Natural killer cell treated with Interleukin-12 subunit alpha and Interleukin-12 subunit beta and Interleukin-15 and Interleukin-18, amount 100 ng/mL, for 72 hours (primary cell): Measurements from ENCODE around the gene CACNA1A. TPM values are rescaled to one million over a fixed set of nuclear protein-coding genes. Genes with fewer than 3 reads are reported as not detected.

Experiments used
- ATAC-seq, 2 donors: fragments of 150-1000 bp; cut with Tn5 transposase in 1 of 2; sonication (Bioruptor Pico), chemical (Tn5 transposase) in 1 of 2; 2 replicates each; pipeline ENCODE4 v1.10.0; 2021
- DNase-seq: peaks from one replicate; pipeline ENCODE4 v3.0.0; 2022; ENCODE audit warnings: low spot score
- H3K27ac Mint-ChIP-seq, 2 donors: 1 replicate in 1 of 2; 2 replicates in 1 of 2; pipeline ENCODE4 v1.8.0; 2022; ENCODE audit warnings: mixed read lengths in 2 of 2, mild to moderate bottlenecking in 1 of 2, moderate library complexity in 1 of 2
- H3K27me3 Mint-ChIP-seq, 2 donors: 1 replicate in 1 of 2; 2 replicates in 1 of 2; pipeline ENCODE4 v1.8.0; 2022; ENCODE audit warnings: mixed read lengths in 2 of 2
- H3K36me3 Mint-ChIP-seq: one replicate; pipeline ENCODE4 v1.8.0; 2022; ENCODE audit warnings: mixed read lengths
- H3K4me1 Mint-ChIP-seq, 2 donors: 1 replicate in 1 of 2; 2 replicates in 1 of 2; pipeline ENCODE4 v1.8.0; 2022; ENCODE audit warnings: low read depth in 2 of 2, mixed read lengths in 2 of 2, mild to moderate bottlenecking in 1 of 2
- H3K4me3 Mint-ChIP-seq: one replicate; pipeline ENCODE4 v1.8.0; 2022; ENCODE audit warnings: mixed read lengths
- H3K9me3 Mint-ChIP-seq: 2 replicates; pipeline ENCODE4 v1.8.0; 2022; ENCODE audit warnings: mixed read lengths
- total RNA-seq, 2 donors: library from RNA; stranded (reverse); gene quantifications; one replicate each; pipeline ENCODE4 v1.2.3, GENCODE V29; 2022

CACNA1A gene
- total RNA-seq, 2 donors from 2014 or later = 0.26 to 0.86 TPM

GRCh38 chr19:13511947-13512346 is 5.7 kb upstream of the CACNA1A start:
- Mint-ChIP-seq H3K27me3 (peaks cover 36 to 63% of the 10 kb centered on the region in 2 donors), H3K36me3 (no peaks in the 10 kb centered on the region), H3K4me3 (no peak overlapping the region), H3K4me1 (peaks cover 0 to 3% of the 10 kb centered on the region in 2 donors), H3K9me3 (no peaks in the 10 kb centered on the region), H3K27ac (no peak overlapping the region)
- no peak for DNase-seq
- no peak for ATAC-seq

- no peak overlapping the region for H3K27ac Mint-ChIP-seq
Measured at GRCh38 chr19:13507053-13507611, 853 bp upstream of the CACNA1A start.

GRCh38 chr19:13505761-13506470 is 363 bp downstream of the CACNA1A start:
- peaks cover 0 to 3% of the 10 kb centered on the region in 2 donors for H3K4me1 Mint-ChIP-seq
- no peaks in the 10 kb centered on the region for H3K36me3 Mint-ChIP-seq
- H3K9me3 Mint-ChIP-seq = no peaks in the 10 kb centered on the region
- H3K4me3 Mint-ChIP-seq = no peak overlapping the region
- no peak overlapping the region for H3K27ac Mint-ChIP-seq
- no peak for DNase-seq
- ATAC-seq = peak in 1 of 2 donors; percentile 55
- peaks cover 39 to 59% of the 10 kb centered on the region in 2 donors for H3K27me3 Mint-ChIP-seq

More at GRCh38 chr19:13507053-13507611, 853 bp upstream of the CACNA1A start:
- H3K36me3 Mint-ChIP-seq = no peaks in the 10 kb centered on the region
- H3K27me3 Mint-ChIP-seq = peaks cover 44 to 67% of the 10 kb centered on the region in 2 donors
- no peak for ATAC-seq
- peaks cover 0 to 3% of the 10 kb centered on the region in 2 donors for H3K4me1 Mint-ChIP-seq
- H3K9me3 Mint-ChIP-seq = no peaks in the 10 kb centered on the region
- DNase-seq = no peak
- H3K4me3 Mint-ChIP-seq = no peak overlapping the region

- H3K9me3 Mint-ChIP-seq = no peaks in the 10 kb centered on the region
- no peak overlapping the region for H3K27ac Mint-ChIP-seq
- DNase-seq = no peak
- H3K27me3 Mint-ChIP-seq = peaks cover 42 to 63% of the 10 kb centered on the region in 2 donors
- no peak overlapping the region for H3K4me3 Mint-ChIP-seq
- H3K4me1 Mint-ChIP-seq = peaks cover 0 to 3% of the 10 kb centered on the region in 2 donors
- no peak for ATAC-seq
- no peaks in the 10 kb centered on the region for H3K36me3 Mint-ChIP-seq
Measured at GRCh38 chr19:13505164-13505695, 1.0 kb downstream of the CACNA1A start.

- ATAC-seq (no peak), DNase-seq (no peak)
- Mint-ChIP-seq H3K4me3 (no peak overlapping the region), H3K36me3 (no peaks in the 10 kb centered on the region), H3K4me1 (peaks cover 0 to 3% of the 10 kb centered on the region in 2 donors), H3K27ac (no peak overlapping the region), H3K9me3 (no peaks in the 10 kb centered on the region), H3K27me3 (peaks cover 32 to 53% of the 10 kb centered on the region in 2 donors)
Measured at GRCh38 chr19:13503570-13504235, 2.6 kb downstream of the CACNA1A start.

- ATAC-seq (no peak), DNase-seq (no peak)
- Mint-ChIP-seq H3K27ac (no peak overlapping the region), H3K36me3 (no peaks in the 10 kb centered on the region), H3K4me1 (peaks cover 0 to 2% of the 10 kb centered on the region in 2 donors), H3K4me3 (no peak overlapping the region), H3K9me3 (no peaks in the 10 kb centered on the region), H3K27me3 (peaks cover 26 to 45% of the 10 kb centered on the region in 2 donors)
Measured at GRCh38 chr19:13502231-13502630, 4.0 kb downstream of the CACNA1A start.

GRCh38 chr19:13499692-13500091 is 6.6 kb downstream of the CACNA1A start:
- no peak overlapping the region for H3K27ac Mint-ChIP-seq
- ATAC-seq (no peak), DNase-seq (no peak)
- H3K27me3 Mint-ChIP-seq = peaks cover 26 to 48% of the 10 kb centered on the region in 2 donors
- peaks cover 6% of the 10 kb centered on the region for H3K36me3 Mint-ChIP-seq
- H3K9me3 Mint-ChIP-seq = peaks cover 4% of the 10 kb centered on the region
- no peaks in the 10 kb centered on the region for H3K4me1 Mint-ChIP-seq
- no peak overlapping the region for H3K4me3 Mint-ChIP-seq

- Mint-ChIP-seq H3K27ac (no peak overlapping the region), H3K27me3 (peaks cover 20 to 52% of the 10 kb centered on the region in 2 donors), H3K9me3 (peaks cover 4% of the 10 kb centered on the region)
Measured at GRCh38 chr19:13493516-13494310, 12.6 kb downstream of the CACNA1A start.

GRCh38 chr19:13492128-13492527 is 14.2 kb downstream of the CACNA1A start:
- peaks cover 18 to 46% of the 10 kb centered on the region in 2 donors for H3K27me3 Mint-ChIP-seq
- peaks cover 4% of the 10 kb centered on the region for H3K9me3 Mint-ChIP-seq
- DNase-seq = no peak
- H3K4me3 Mint-ChIP-seq = no peak overlapping the region
- no peak overlapping the region for H3K27ac Mint-ChIP-seq
- peaks cover 6% of the 10 kb centered on the region for H3K36me3 Mint-ChIP-seq
- no peaks in the 10 kb centered on the region for H3K4me1 Mint-ChIP-seq
- ATAC-seq = no peak

More at GRCh38 chr19:13493516-13494310, 12.6 kb downstream of the CACNA1A start:
- Mint-ChIP-seq H3K36me3 (peaks cover 6% of the 10 kb centered on the region), H3K4me3 (no peak overlapping the region), H3K4me1 (no peaks in the 10 kb centered on the region)
- ATAC-seq (no peak), DNase-seq (no peak)

- H3K27ac Mint-ChIP-seq = no peak overlapping the region
- H3K9me3 Mint-ChIP-seq = peaks cover 4% of the 10 kb centered on the region
- no peaks in the 10 kb centered on the region for H3K4me1 Mint-ChIP-seq
- ATAC-seq (no peak), DNase-seq (no peak)
- no peaks in the 10 kb centered on the region for H3K36me3 Mint-ChIP-seq
- H3K4me3 Mint-ChIP-seq = no peak overlapping the region
- peaks cover 11 to 35% of the 10 kb centered on the region in 2 donors for H3K27me3 Mint-ChIP-seq
Measured at GRCh38 chr19:13487985-13488384, 18.3 kb downstream of the CACNA1A start.

- DNase-seq = no peak
Measured at GRCh38 chr19:13484166-13484565, 22.1 kb downstream of the CACNA1A start.

GRCh38 chr19:13483215-13483614 is 23.1 kb downstream of the CACNA1A start:
- Mint-ChIP-seq H3K4me3 (no peak overlapping the region), H3K27me3 (peaks cover 5 to 22% of the 10 kb centered on the region in 2 donors), H3K36me3 (no peaks in the 10 kb centered on the region), H3K27ac (no peak overlapping the region), H3K9me3 (peaks cover 7% of the 10 kb centered on the region), H3K4me1 (no peaks in the 10 kb centered on the region)
- ATAC-seq = no peak
- DNase-seq = no peak

More at GRCh38 chr19:13484166-13484565, 22.1 kb downstream of the CACNA1A start:
- Mint-ChIP-seq H3K4me1 (no peaks in the 10 kb centered on the region), H3K9me3 (peaks cover 7% of the 10 kb centered on the region), H3K4me3 (no peak overlapping the region), H3K27me3 (peaks cover 5 to 17% of the 10 kb centered on the region in 2 donors), H3K36me3 (no peaks in the 10 kb centered on the region), H3K27ac (no peak overlapping the region)
- no peak for ATAC-seq

GRCh38 chr19:13478576-13478975 is 27.7 kb downstream of the CACNA1A start:
- DNase-seq (no peak), ATAC-seq (no peak)
- no peaks in the 10 kb centered on the region for H3K4me1 Mint-ChIP-seq
- peaks cover 18% of the 10 kb centered on the region for H3K9me3 Mint-ChIP-seq
- peaks cover 12% of the 10 kb centered on the region for H3K36me3 Mint-ChIP-seq
- H3K4me3 Mint-ChIP-seq = no peak overlapping the region
- peaks cover 18 to 33% of the 10 kb centered on the region in 2 donors for H3K27me3 Mint-ChIP-seq
- H3K27ac Mint-ChIP-seq = no peak overlapping the region
